H1 (cell line): ENCODE measurements around the gene SPDYE18. TPM values are rescaled to one million over a fixed set of nuclear protein-coding genes. Genes with fewer than 3 reads are reported as not detected.
"Not testable (repeated sequence)": the region's sequence is repeated elsewhere in the genome, so short reads cannot be mapped to it uniquely, and the experiment has no call there.

Experiments
- CTCF ChIA-PET: fragments of 300-600 bp; sonication (Branson Sonifier 250); formaldehyde crosslinking; loops from one replicate; lab custom pipeline; 2021; ENCODE audit not compliant: partially characterized antibody; lab: Charles Lee
- POLR2A ChIA-PET: fragments of 300-600 bp; sonication (Branson Sonifier 250); formaldehyde crosslinking; loops from one replicate; lab custom pipeline; 2021; ENCODE audit warnings: inconsistent platforms; ENCODE audit not compliant: partially characterized antibody; lab: Charles Lee
- DNase-seq, 2 experiments: peaks; one replicate each; pipeline versions ENCODE4 v3.0.0 to v3.0.0-alpha.2; 2010 to 2022; ENCODE audit warnings: low spot score in 2 of 2, low read depth in 1 of 2, mixed read lengths in 1 of 2
- FAIRE-seq: peaks from 2 replicates; lab custom pipeline; 2011; peaks lifted over from hg19 to GRCh38; lab: Jason Lieb, UNC
- H2AFZ ChIP-seq: 2 replicates; pipeline ENCODE4 v1.8.1; 2012; ENCODE audit warnings: low read length, inconsistent platforms
- H2AK5ac ChIP-seq: 2 replicates; pipeline ENCODE4 v1.6.1; 2013; ENCODE audit warnings: low read depth, low read length
- H2BK120ac ChIP-seq: replicated peaks from 2 replicates; pipeline ENCODE3; 2013; ENCODE audit warnings: low read depth, low read length, inconsistent platforms
- H2BK12ac ChIP-seq: 2 replicates; pipeline ENCODE4 v1.6.1; 2013; ENCODE audit warnings: low read depth, low read length
- H2BK15ac ChIP-seq: 2 replicates; pipeline ENCODE4 v1.6.1; 2013; ENCODE audit warnings: low read length
- H2BK20ac ChIP-seq: 2 replicates; pipeline ENCODE4 v1.6.1; 2013; ENCODE audit warnings: low read length
- H2BK5ac ChIP-seq: 2 replicates; pipeline ENCODE4 v1.6.1; 2013; ENCODE audit warnings: low read depth, low read length
- H3K14ac ChIP-seq: 2 replicates; pipeline ENCODE4 v1.6.1; 2013; ENCODE audit warnings: inconsistent platforms; ENCODE audit not compliant: insufficient read length
- H3K18ac ChIP-seq: 2 replicates; pipeline ENCODE4 v1.6.1; 2013; ENCODE audit warnings: low read length; ENCODE audit errors: extremely low read depth
- H3K23ac ChIP-seq: 2 replicates; pipeline ENCODE4 v1.6.1; 2013; ENCODE audit warnings: inconsistent platforms; ENCODE audit not compliant: insufficient read length
- H3K23me2 ChIP-seq: 2 replicates; pipeline ENCODE4 v1.6.1; 2013; ENCODE audit warnings: low read depth, low read length
- H3K27ac ChIP-seq: 2 replicates; pipeline ENCODE4 v1.6.1; 2011; ENCODE audit warnings: low read depth, low read length, inconsistent platforms
- H3K27me3 ChIP-seq, 4 experiments: replicated peaks in 1 of 4; 1 replicate in 1 of 4; 2 replicates in 3 of 4; pipeline versions ENCODE4 v1.6.1 to v1.8.1; 2011 to 2013; ENCODE audit warnings: low read length in 3 of 4, mild to moderate bottlenecking in 3 of 4, inconsistent platforms in 2 of 4, mixed read lengths in 2 of 4, moderate library complexity in 1 of 4; ENCODE audit not compliant: control insufficient read depth in 3 of 4, insufficient read depth in 3 of 4; ENCODE audit errors: extremely low read depth in 1 of 4
- H3K36me3 ChIP-seq, 4 experiments: 2 replicates each; pipeline versions ENCODE4 v1.6.1 to v1.8.1; 2011 to 2013; ENCODE audit warnings: mild to moderate bottlenecking in 4 of 4, low read length in 3 of 4, moderate library complexity in 2 of 4, control low read depth in 1 of 4, inconsistent platforms in 1 of 4; ENCODE audit not compliant: insufficient read depth in 4 of 4, control insufficient read depth in 2 of 4
- H3K4ac ChIP-seq: replicated peaks from 2 replicates; pipeline ENCODE3; 2013; ENCODE audit warnings: low read length, low read depth, mixed read lengths, inconsistent platforms; ENCODE audit not compliant: insufficient read length
- H3K4me1 ChIP-seq, 4 experiments: replicated peaks in 1 of 4; 1 replicate in 1 of 4; 2 replicates in 3 of 4; pipeline versions ENCODE4 v1.6.1 to v1.8.1; 2011 to 2013; ENCODE audit warnings: low read length in 3 of 4, inconsistent platforms in 2 of 4, mixed read lengths in 1 of 4; ENCODE audit not compliant: insufficient read depth in 4 of 4, control insufficient read depth in 3 of 4
- H3K4me2 ChIP-seq, 2 experiments: 2 replicates each; pipeline versions ENCODE4 v1.6.1 to v1.8.1; 2011 to 2013; ENCODE audit warnings: low read depth in 2 of 2, low read length in 2 of 2, control low read depth in 1 of 2, inconsistent platforms in 1 of 2, mild to moderate bottlenecking in 1 of 2; ENCODE audit not compliant: insufficient read depth in 1 of 2
- H3K4me3 ChIP-seq, 4 experiments: fragments of 200-600, 300-600 bp in 1 of 4; sonication (generic), shearing (Covaris generic), sonication (Bioruptor Twin) in 1 of 4; 2 replicates each; pipeline versions ENCODE4 v1.5.1 to v1.8.1; 2011 to 2016; ENCODE audit warnings: low read length in 4 of 4, low read depth in 3 of 4, control low read depth in 2 of 4, inconsistent platforms in 2 of 4, mild to moderate bottlenecking in 2 of 4, mixed read lengths in 1 of 4, moderate library complexity in 1 of 4; ENCODE audit not compliant: insufficient read depth in 2 of 4; ENCODE audit errors: extremely low read depth in 1 of 4
- H3K56ac ChIP-seq: replicated peaks from 2 replicates; pipeline ENCODE3; 2013; ENCODE audit warnings: low read depth, mild to moderate bottlenecking, mixed read lengths, low read length, inconsistent platforms; ENCODE audit not compliant: insufficient read length
- H3K79me1 ChIP-seq: 2 replicates; pipeline ENCODE4 v1.6.1; 2013; ENCODE audit warnings: low read depth, low read length, control low read depth
- H3K79me2 ChIP-seq, 2 experiments: 2 replicates each; pipeline versions ENCODE4 v1.6.1 to v1.8.1; 2012 to 2013; ENCODE audit warnings: low read length in 2 of 2, mild to moderate bottlenecking in 2 of 2, inconsistent platforms in 1 of 2; ENCODE audit not compliant: insufficient read depth in 2 of 2, control insufficient read depth in 1 of 2
- H3K9ac ChIP-seq, 4 experiments: replicated peaks in 1 of 4; 1 replicate in 1 of 4; 2 replicates in 3 of 4; pipeline versions ENCODE4 v1.6.1 to v1.8.1; 2011 to 2013; ENCODE audit warnings: low read depth in 3 of 4, low read length in 3 of 4, control low read depth in 2 of 4, mild to moderate bottlenecking in 2 of 4, moderate library complexity in 2 of 4, inconsistent platforms in 1 of 4; ENCODE audit errors: extremely low read depth in 1 of 4
- H3K9me3 ChIP-seq, 2 experiments: 2 replicates each; pipeline versions ENCODE4 v1.6.1 to v1.8.1; 2012 to 2013; ENCODE audit warnings: mild to moderate bottlenecking in 2 of 2, moderate library complexity in 2 of 2, control low read depth in 1 of 2, inconsistent platforms in 1 of 2, low read depth in 1 of 2, low read length in 1 of 2, mixed read lengths in 1 of 2; ENCODE audit not compliant: insufficient read depth in 2 of 2
- H4K20me1 ChIP-seq, 2 experiments: replicated peaks in 1 of 2; 2 replicates each; pipeline versions ENCODE3 to v1.8.1; 2011 to 2013; ENCODE audit warnings: inconsistent platforms in 2 of 2, low read length in 2 of 2, mild to moderate bottlenecking in 1 of 2; ENCODE audit not compliant: insufficient read depth in 2 of 2, control insufficient read depth in 1 of 2
- H4K5ac ChIP-seq: 2 replicates; pipeline ENCODE4 v1.6.1; 2013; ENCODE audit warnings: low read length, low read depth, mixed read lengths, inconsistent platforms; ENCODE audit not compliant: insufficient read length
- H4K8ac ChIP-seq: 2 replicates; pipeline ENCODE4 v1.8.0; 2013; ENCODE audit warnings: mild to moderate bottlenecking, moderate library complexity, low read length, inconsistent platforms; ENCODE audit not compliant: insufficient read depth; ENCODE audit errors: extremely low read depth
- H4K91ac ChIP-seq: replicated peaks from 2 replicates; pipeline ENCODE3; 2013; ENCODE audit warnings: low read length, mixed read lengths, inconsistent platforms; ENCODE audit not compliant: insufficient read length
- WGBS, 2 experiments: shearing (Covaris generic) in 1 of 2; methylation state at CpG; one replicate each; pipeline versions ENCODE4 v1.1.6 to v1.1.7; 2013 to 2015; ENCODE audit warnings: low lambda C conversion rate in 2 of 2, mixed read lengths in 2 of 2, inconsistent platforms in 1 of 2, low coverage in 1 of 2, missing lambda C conversion rate in 1 of 2; ENCODE audit not compliant: insufficient replicate concordance in 2 of 2, insufficient coverage in 1 of 2, insufficient read length in 1 of 2; ENCODE audit errors: extremely low coverage in 1 of 2, missing lambda C conversion rate in 1 of 2; 5-methylcytosine and 5-hydroxymethylcytosine counted together
- polyA plus RNA-seq, 7 experiments: library from polyadenylated mRNA; depleted of rRNA in 3 of 7; stranded (reverse) in 5 of 7; unstranded in 2 of 7; fragments of >200 nt in 5 of 7; fragments of 200-250 nt in 2 of 7; gene quantifications; 1 replicate in 5 of 7; 2 replicates in 1 of 7; 4 replicates in 1 of 7; pipeline versions ENCODE4 v1.2.1 to v1.2.3, GENCODE V29; 2011 to 2013; ENCODE audit warnings: missing spikeins in 2 of 7, mixed read lengths in 2 of 7
- total RNA-seq: library from RNA; stranded (reverse); fragmentation: NEBNext Ultra II Directional; extraction: Animal tissue kit (Norgen Biotek cat#: 25700); gene quantifications from 2 replicates; pipeline ENCODE4 v1.2.1, GENCODE V29; 2021

Gene SPDYE18
- total and polyA plus RNA-seq, 2 of the 8 experiments (the other 6 are each of a cell fraction or from before 2014, with no cell fraction given) = not detected

- H4K8ac ChIP-seq, H4K5ac ChIP-seq, H2BK12ac ChIP-seq, FAIRE-seq, H3K4ac ChIP-seq, H2AK5ac ChIP-seq, H3K14ac ChIP-seq, H3K4me1 ChIP-seq, H2BK120ac ChIP-seq, H3K4me2 ChIP-seq, H3K56ac ChIP-seq, POLR2A ChIA-PET, CTCF ChIA-PET, H2BK20ac ChIP-seq, H3K27me3 ChIP-seq, H2BK15ac ChIP-seq, H3K4me3 ChIP-seq, H3K79me2 ChIP-seq, H3K9ac ChIP-seq, H2AFZ ChIP-seq, H3K79me1 ChIP-seq, H3K27ac ChIP-seq, DNase-seq, H3K18ac ChIP-seq, H3K23me2 ChIP-seq, H2BK5ac ChIP-seq, H3K36me3 ChIP-seq, H4K20me1 ChIP-seq, H3K23ac ChIP-seq, H4K91ac ChIP-seq, H3K9me3 ChIP-seq: not testable (repeated sequence)
- WGBS, 2 experiments = 86% methylated on average over 7 of the region's 7 CpGs; no CpG with 5 or more reads in 1 of the 2 experiments
Observed at GRCh38 chr7:77065869-77066268, 3.5 kb upstream of the SPDYE18 start.

- H3K4me2 ChIP-seq, CTCF ChIA-PET, H3K14ac ChIP-seq, H3K23me2 ChIP-seq, H3K56ac ChIP-seq, H2BK15ac ChIP-seq, H2BK5ac ChIP-seq, H3K9me3 ChIP-seq, H3K4me3 ChIP-seq, H3K18ac ChIP-seq, H3K36me3 ChIP-seq, H2AK5ac ChIP-seq, DNase-seq, H2AFZ ChIP-seq, H2BK12ac ChIP-seq, H3K9ac ChIP-seq, H2BK120ac ChIP-seq, H2BK20ac ChIP-seq, H3K27me3 ChIP-seq, H3K4ac ChIP-seq, FAIRE-seq, H3K23ac ChIP-seq, H3K79me1 ChIP-seq, H4K91ac ChIP-seq, H3K79me2 ChIP-seq, POLR2A ChIA-PET, H3K4me1 ChIP-seq, H4K8ac ChIP-seq, H3K27ac ChIP-seq, H4K5ac ChIP-seq, H4K20me1 ChIP-seq: not testable (repeated sequence)
- 81% methylated on average over 4 of the region's 4 CpGs; no CpG with 5 or more reads in 1 of the 2 experiments for WGBS, 2 experiments
Observed at GRCh38 chr7:77063732-77064131, 1.4 kb upstream of the SPDYE18 start.
